Smooth muscle cell (in vitro differentiated cells): ENCODE measurements around the gene KRTAP5-7. TPM values are rescaled to one million over a fixed set of nuclear protein-coding genes. Genes with fewer than 3 reads are reported as not detected.
"Not testable (repeated sequence)": the region's sequence is repeated elsewhere in the genome, so short reads cannot be mapped to it uniquely, and the experiment has no call there.

Experiments
- DNase-seq: peaks from one replicate; lab custom pipeline; 2025; ENCODE audit not compliant: unreplicated experiment; lab: John Stamatoyannopoulos, UW
- H2AFZ ChIP-seq: fragments of 200-600 bp; sonication (generic); 2 replicates; pipeline ENCODE4 v1.6.0; 2016; ENCODE audit warnings: antibody characterized with exemption, low read depth, mild to moderate bottlenecking
- H3F3A ChIP-seq: fragments of 200-600 bp; sonication (generic); 2 replicates; pipeline ENCODE4 v1.6.0; 2017; ENCODE audit warnings: antibody characterized with exemption, low read depth
- H3K27ac ChIP-seq: fragments of 200-600 bp; sonication (generic); 2 replicates; pipeline ENCODE4 v1.5.1; 2016; ENCODE audit warnings: low read depth, mild to moderate bottlenecking
- H3K27me3 ChIP-seq: fragments of 200-600 bp; sonication (generic); 2 replicates; pipeline ENCODE4 v1.6.1; 2016; ENCODE audit warnings: low read depth, mild to moderate bottlenecking
- H3K36me3 ChIP-seq: fragments of 200-600 bp; sonication (generic); 2 replicates; pipeline ENCODE4 v1.5.1; 2016; ENCODE audit warnings: low read depth
- H3K4me1 ChIP-seq: fragments of 200-600 bp; sonication (generic); 2 replicates; pipeline ENCODE4 v1.5.1; 2016; ENCODE audit warnings: low read depth
- H3K4me2 ChIP-seq: fragments of 200-600 bp; sonication (generic); 2 replicates; pipeline ENCODE4 v1.6.0; 2016; ENCODE audit warnings: mild to moderate bottlenecking
- H3K4me3 ChIP-seq: fragments of 200-600 bp; sonication (generic); 2 replicates; pipeline ENCODE4 v1.5.1; 2016; ENCODE audit warnings: mild to moderate bottlenecking
- H3K79me2 ChIP-seq: fragments of 200-600 bp; sonication (generic); 2 replicates; pipeline ENCODE4 v1.6.0; 2016; ENCODE audit warnings: low read depth, mild to moderate bottlenecking
- H3K9ac ChIP-seq: fragments of 200-600 bp; sonication (generic); 2 replicates; pipeline ENCODE4 v1.6.0; 2016; ENCODE audit warnings: low read depth
- H3K9me3 ChIP-seq: fragments of 200-600 bp; sonication (generic); replicated peaks from 2 replicates; pipeline ENCODE4 v1.5.1; 2016; ENCODE audit warnings: low read depth
- H4K20me1 ChIP-seq: fragments of 200-600 bp; sonication (generic); 2 replicates; pipeline ENCODE4 v1.6.0; 2016; ENCODE audit warnings: low read depth
- CTCF ChIP-seq: fragments of 200-600 bp; sonication (generic); IDR thresholded peaks from 2 replicates; pipeline ENCODE4 v1.5.1; 2017; ENCODE audit warnings: borderline replicate concordance, mild to moderate bottlenecking, antibody characterized with exemption; ENCODE audit not compliant: insufficient read depth, poor library complexity, severe bottlenecking
- WGBS: methylation state at CpG from one replicate; pipeline ENCODE4 v1.1.7; 2016; ENCODE audit warnings: low lambda C conversion rate; 5-methylcytosine and 5-hydroxymethylcytosine counted together
- polyA plus RNA-seq: library from polyadenylated mRNA; unstranded; fragments of >200 nt; fragmentation: Nextera tagmentation; extraction: Ambion mirVana; gene quantifications from 2 replicates; pipeline ENCODE4 v1.2.1, GENCODE V29; 2016
- total RNA-seq: library from RNA; depleted of rRNA; stranded (reverse); fragments of >200 nt; gene quantifications from 2 replicates; pipeline ENCODE4 v1.2.3, GENCODE V29; 2014

The KRTAP5-7 gene
- total and polyA plus RNA-seq, 2 experiments from 2014 or later: not detected

GRCh38 chr11:71565263-71565662, 38.2 kb downstream of the KRTAP5-7 start, which contains the start of gene KRTAP5-10:
TSS of gene KRTAP5-10 (plus strand) at chr11:71565563. CDS start at chr11:71565588, 25 bp downstream.
- Histone ChIP-seq H3F3A (no peaks in the 10 kb centered on the region), H3K27ac (no peak within 1 kb of the TSS), H3K4me3 (no peak within 1 kb of the TSS), H3K36me3 (no peaks in the 10 kb centered on the region), H3K9ac (no peak within 1 kb of the TSS), H3K4me1 (no peaks in the 10 kb centered on the region), H3K4me2 (no peak within 1 kb of the TSS), H3K27me3 (peaks cover 10% of the 10 kb centered on the region), H2AFZ (no peak within 1 kb of the TSS), H3K9me3 (no peaks in the 10 kb centered on the region), H4K20me1 (no peaks in the 10 kb centered on the region), H3K79me2 (no peaks in the 10 kb centered on the region)
- DNase-seq: no peak
- no peak for TF ChIP-seq CTCF
- WGBS: 88% methylated on average over 5 of the region's 5 CpGs

- Histone ChIP-seq H3K27ac (no peak overlapping the region), H3K9ac (no peak overlapping the region), H3K4me2 (no peak overlapping the region), H3K9me3 (no peaks in the 10 kb centered on the region), H3K27me3 (peaks cover 10% of the 10 kb centered on the region), H3K36me3 (no peaks in the 10 kb centered on the region), H3K4me1 (no peaks in the 10 kb centered on the region), H4K20me1 (no peaks in the 10 kb centered on the region), H3F3A (no peaks in the 10 kb centered on the region), H2AFZ (no peak overlapping the region), H3K4me3 (no peak overlapping the region), H3K79me2 (no peaks in the 10 kb centered on the region)
- no peak for TF ChIP-seq CTCF
- WGBS: 89% methylated on average over 10 of the region's 10 CpGs
- DNase-seq: no peak
Measured at GRCh38 chr11:71566081-71566620, 39.1 kb downstream of the KRTAP5-7 start.

GRCh38 chr11:71566626-71567599, 39.8 kb downstream of the KRTAP5-7 start:
- not testable (repeated sequence) for H2AFZ ChIP-seq, H3K4me3 ChIP-seq, H4K20me1 ChIP-seq, H3K79me2 ChIP-seq, H3K4me1 ChIP-seq, H3K9ac ChIP-seq, DNase-seq, H3K36me3 ChIP-seq, H3K27me3 ChIP-seq, H3F3A ChIP-seq, H3K27ac ChIP-seq, H3K9me3 ChIP-seq, H3K4me2 ChIP-seq
- WGBS: 65% methylated on average over 21 of the region's 21 CpGs

GRCh38 chr11:71567633-71568032, 40.6 kb downstream of the KRTAP5-7 start:
- H4K20me1 ChIP-seq: not testable (repeated sequence)

More at GRCh38 chr11:71567633-71568032, 40.6 kb downstream of the KRTAP5-7 start:
- H3K4me3 ChIP-seq, H3K9ac ChIP-seq, H3K9me3 ChIP-seq, H2AFZ ChIP-seq, H3K36me3 ChIP-seq, H3K27me3 ChIP-seq, H3F3A ChIP-seq, H3K79me2 ChIP-seq, H3K27ac ChIP-seq, H3K4me1 ChIP-seq, DNase-seq, H3K4me2 ChIP-seq: not testable (repeated sequence)
- 66% methylated on average over 8 of the region's 8 CpGs for WGBS
